ENCODE measurements around the gene ZBTB25.
"Not testable (repeated sequence)": the region's sequence is repeated elsewhere in the genome, so short reads cannot be mapped to it uniquely, and the experiment has no call there.

Gene ZBTB25, protein sequence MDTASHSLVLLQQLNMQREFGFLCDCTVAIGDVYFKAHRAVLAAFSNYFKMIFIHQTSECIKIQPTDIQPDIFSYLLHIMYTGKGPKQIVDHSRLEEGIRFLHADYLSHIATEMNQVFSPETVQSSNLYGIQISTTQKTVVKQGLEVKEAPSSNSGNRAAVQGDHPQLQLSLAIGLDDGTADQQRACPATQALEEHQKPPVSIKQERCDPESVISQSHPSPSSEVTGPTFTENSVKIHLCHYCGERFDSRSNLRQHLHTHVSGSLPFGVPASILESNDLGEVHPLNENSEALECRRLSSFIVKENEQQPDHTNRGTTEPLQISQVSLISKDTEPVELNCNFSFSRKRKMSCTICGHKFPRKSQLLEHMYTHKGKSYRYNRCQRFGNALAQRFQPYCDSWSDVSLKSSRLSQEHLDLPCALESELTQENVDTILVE

GRCh38 chr14:64503434-64504309, at the start of gene ZBTB25:
ZBTB25 (minus strand) TSS chr14:64503838; CDS start chr14:64490533, 13,305 bp downstream.
- peak; percentile 90 for DNase-seq (ENCODE audit: low spot score)

DNA sequence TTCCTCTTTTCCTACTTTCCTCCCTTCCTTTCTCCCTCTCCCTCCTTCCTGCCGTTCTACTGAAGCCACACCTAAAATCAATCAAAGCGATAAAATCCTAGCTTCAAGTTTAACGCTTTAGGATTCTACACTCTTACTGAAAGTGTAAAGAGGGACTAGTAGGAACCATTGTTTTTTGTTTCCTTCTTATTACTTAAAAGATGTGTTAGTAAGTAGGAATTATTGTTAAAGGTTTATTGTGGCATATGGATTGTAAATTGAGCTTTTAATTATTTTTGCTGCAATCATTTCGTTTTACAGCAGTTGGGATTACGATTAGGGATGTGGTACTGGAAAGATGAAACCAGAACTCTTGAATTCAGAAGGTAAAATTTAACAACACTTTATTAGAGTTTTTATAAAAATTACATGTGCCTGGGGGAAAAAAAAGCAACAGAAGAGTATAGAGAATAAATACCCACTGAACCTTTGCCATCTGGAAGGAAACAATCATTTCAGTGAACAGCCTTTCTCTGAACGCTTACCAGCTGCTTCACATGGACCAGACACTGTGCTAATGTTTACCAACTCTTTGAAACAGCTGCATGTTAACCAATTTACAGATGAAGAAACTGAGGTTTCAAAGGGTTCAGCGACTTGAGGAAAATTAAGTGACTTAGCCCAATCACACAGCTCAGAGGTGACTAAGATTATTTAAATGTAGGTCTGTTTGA, 47.1 kb upstream of the ZBTB25 start:
- peak; percentile 15 for DNase-seq (ENCODE audit: low spot score)

GRCh38 chr14:64549791-64550620, 46.4 kb upstream of the ZBTB25 start, which contains the start of gene PPP1R36:
PPP1R36 (plus strand) TSS chr14:64549961; CDS start chr14:64549998, 37 bp downstream.
- DNase-seq (ENCODE audit: low spot score) = peak; percentile 41

DNA sequence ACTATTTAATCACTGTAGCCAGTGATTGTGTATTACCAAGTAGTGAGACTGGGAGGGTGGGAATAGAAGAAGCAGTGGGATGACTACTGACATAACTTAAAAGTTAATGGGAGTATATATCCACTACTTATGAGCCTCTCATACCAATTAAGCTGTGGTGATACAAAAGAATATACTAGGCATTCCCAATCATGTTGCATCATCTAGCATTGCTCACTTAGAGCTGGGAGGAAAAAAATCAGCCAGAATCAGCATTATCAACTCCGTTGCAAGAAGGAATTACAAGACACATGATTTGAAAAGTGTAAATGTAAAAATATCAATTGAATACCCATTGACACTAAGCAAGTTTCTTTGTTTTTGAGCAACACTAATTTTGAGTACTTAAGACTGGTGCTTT, 45.4 kb upstream of the ZBTB25 start:
- DNase-seq (ENCODE audit: low spot score) = no peak

DNA sequence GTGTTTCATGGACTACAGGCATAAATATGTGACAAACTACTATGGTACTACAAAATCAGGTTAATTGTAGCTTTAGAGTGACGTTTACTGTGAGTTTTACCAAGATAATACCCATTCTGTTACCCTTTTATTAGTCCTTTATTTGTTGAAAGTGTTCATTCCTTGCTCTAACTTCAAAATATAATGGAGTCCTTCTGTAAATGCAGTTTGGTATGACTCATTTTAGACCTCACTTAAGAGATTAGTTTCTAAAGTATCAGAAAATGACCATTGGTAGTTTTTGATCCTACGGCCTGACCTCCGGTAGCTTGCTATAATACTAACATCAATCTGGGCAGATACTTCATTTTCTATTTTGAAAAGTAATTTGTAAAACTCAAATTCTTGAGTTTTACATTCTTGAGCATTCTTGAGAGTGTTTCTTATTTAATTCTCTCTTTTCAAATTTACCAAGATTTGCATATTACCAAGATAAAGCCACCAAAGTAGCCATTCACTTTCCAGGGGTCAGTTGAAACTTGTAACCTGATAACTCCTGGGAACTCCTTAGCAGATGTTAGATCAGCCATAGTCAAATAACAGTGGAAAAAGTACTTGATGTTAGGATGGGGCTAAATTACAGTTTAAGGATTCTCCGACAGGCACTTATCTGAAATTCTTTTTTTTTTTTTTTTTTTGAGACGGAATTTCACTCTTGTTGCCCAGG, 41.1 kb upstream of the ZBTB25 start:
- DNase-seq (ENCODE audit: low spot score) = no peak

- no peak for DNase-seq (ENCODE audit: low spot score)
Observed at GRCh38 chr14:64542836-64543201, 39.2 kb upstream of the ZBTB25 start.

GRCh38 chr14:64541972-64542835, 38.6 kb upstream of the ZBTB25 start:
- no peak for DNase-seq (ENCODE audit: low spot score)

DNA sequence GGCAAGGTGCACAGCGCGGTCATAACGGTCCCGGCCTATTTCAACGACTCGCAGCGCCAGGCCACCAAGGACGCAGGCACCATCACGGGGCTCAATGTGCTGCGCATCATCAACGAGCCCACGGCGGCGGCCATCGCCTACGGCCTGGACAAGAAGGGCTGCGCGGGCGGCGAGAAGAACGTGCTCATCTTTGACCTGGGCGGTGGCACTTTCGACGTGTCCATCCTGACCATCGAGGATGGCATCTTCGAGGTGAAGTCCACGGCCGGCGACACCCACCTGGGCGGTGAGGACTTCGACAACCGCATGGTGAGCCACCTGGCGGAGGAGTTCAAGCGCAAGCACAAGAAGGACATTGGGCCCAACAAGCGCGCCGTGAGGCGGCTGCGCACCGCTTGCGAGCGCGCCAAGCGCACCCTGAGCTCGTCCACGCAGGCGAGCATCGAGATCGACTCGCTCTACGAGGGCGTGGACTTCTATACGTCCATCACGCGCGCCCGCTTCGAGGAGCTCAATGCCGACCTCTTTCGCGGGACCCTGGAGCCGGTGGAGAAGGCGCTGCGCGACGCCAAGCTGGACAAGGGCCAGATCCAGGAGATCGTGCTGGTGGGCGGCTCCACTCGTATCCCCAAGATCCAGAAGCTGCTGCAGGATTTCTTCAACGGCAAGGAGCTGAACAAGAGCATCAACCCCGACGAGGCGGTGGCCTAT, 37.8 kb upstream of the ZBTB25 start:
- DNase-seq (ENCODE audit: low spot score) = no peak

DNA sequence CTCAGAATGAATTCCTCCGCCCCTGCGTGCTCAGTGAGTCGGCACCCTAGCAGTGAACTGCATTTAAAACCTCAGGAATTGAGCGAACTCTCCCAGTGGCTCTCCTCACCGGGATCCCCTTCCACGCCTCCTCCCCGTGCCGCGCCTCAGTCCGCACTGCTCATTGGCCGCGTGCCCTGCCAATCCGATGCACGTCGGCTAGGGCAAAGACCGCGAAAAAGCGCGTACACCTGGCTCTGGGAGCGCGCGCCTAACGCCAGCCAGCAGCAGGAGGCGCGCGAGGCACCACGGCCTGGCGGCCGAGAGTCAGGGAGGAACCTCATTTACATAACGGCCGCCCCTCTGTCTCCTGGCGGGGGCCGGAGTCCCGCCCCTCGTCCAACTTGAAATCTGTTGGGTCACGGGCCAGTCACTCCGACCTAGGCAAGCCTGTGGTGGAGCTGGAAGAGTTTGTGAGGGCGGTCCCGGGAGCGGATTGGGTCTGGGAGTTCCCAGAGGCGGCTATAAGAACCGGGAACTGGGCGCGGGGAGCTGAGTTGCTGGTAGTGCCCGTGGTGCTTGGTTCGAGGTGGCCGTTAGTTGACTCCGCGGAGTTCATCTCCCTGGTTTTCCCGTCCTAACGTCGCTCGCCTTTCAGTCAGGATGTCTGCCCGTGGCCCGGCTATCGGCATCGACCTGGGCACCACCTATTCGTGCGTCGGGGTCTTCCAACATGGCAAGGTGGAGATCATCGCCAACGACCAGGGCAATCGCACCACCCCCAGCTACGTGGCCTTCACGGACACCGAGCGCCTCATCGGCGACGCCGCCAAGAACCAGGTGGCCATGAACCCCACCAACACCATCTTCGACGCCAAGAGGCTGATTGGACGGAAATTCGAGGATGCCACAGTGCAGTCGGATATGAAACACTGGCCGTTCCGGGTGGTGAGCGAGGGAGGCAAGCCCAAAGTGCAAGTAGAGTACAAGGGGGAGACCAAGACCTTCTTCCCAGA, 36.9 kb upstream of the ZBTB25 start, which contains the start of gene HSPA2:
Gene HSPA2, plus strand, starts transcription at position 534 of the 995 bp plus-strand sequence. Its CDS starts 109 bp downstream, at position 643.
- DNase-seq (ENCODE audit: low spot score) = peak; percentile 95

GRCh38 chr14:64536488-64537245, 33.0 kb upstream of the ZBTB25 start:
- no peak for DNase-seq (ENCODE audit: low spot score)

DNA sequence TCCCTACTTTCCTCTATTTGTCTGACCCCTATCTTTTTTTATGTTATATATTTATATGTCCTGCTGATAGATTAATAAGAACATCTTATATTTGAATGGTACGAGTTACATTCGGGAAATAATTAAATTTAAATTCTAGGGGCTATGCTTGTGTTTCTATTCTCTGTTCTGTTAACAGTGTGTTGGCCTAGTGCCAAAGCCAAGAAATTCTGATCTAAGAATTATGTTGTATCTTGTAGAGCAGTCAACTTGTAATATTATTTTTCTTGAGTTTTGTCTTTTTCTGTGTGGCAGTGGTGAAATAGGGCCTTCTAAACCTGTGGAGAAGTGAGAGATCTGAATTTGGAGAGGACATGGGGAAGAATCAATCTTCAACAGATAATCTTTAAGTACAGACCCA, 27.9 kb upstream of the ZBTB25 start:
- no peak for DNase-seq (ENCODE audit: low spot score)

DNA sequence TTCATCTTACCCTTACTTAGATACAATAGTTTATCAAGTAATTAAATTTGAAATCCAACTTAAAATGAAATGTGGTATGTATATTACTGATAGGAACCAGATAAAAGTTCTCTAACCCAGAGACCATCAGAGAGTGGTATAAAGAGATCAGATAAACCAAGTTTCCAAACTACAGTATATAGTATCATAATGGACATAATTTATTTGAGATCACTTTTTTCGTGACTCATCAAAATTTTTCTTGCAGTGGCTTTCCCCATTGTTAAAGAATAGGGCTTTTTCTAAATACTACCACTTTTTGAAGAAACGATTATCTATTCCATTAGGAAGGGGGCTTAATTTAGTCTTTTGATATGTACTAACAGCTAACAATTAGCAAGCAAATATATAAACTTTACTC, 21.7 kb upstream of the ZBTB25 start:
- no peak for DNase-seq (ENCODE audit: low spot score)

DNA sequence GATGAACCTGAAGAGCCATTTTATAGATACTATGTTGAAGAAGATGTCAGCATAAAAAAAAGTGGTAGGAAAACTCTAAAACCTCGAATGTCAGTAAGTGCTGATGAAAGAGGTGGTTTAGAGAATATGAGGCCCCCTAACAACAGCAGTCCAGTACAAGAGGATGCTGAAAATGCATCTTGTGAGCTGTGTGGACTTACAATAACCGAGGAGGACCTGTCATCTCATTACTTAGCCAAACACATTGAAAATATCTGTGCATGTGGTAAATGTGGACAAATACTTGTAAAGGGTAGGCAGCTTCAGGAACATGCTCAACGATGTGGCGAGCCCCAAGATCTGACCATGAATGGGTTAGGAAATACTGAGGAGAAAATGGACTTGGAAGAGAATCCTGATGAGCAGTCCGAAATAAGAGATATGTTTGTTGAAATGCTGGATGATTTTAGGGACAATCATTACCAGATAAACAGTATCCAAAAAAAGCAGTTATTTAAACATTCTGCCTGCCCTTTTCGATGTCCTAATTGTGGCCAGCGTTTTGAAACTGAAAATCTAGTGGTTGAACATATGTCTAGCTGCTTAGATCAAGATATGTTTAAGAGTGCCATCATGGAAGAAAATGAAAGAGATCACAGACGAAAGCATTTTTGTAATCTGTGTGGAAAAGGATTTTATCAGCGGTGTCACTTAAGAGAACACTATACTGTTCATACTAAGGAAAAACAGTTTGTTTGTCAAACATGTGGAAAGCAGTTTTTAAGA, 19.1 kb upstream of the ZBTB25 start:
- no peak for DNase-seq (ENCODE audit: low spot score)

DNA sequence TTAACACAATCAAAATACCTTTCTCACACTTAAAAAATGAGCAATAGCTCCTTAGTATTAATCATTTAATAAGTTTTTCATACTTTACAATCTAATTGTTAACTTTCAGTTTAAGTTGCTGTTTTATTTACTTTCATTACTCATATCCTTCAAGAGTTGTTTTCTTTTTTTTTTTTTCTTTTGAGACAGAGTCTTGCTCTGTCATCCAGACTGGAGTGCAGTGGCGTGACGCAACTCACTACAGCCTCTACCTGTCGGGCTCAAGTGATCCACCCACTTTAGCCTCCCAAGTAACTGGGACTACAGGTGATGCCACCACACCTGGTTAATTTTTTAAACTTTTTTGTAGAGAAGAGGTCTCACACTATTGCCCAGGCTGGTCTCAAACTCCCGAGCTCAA, 17.1 kb upstream of the ZBTB25 start:
- no peak for DNase-seq (ENCODE audit: low spot score)

DNA sequence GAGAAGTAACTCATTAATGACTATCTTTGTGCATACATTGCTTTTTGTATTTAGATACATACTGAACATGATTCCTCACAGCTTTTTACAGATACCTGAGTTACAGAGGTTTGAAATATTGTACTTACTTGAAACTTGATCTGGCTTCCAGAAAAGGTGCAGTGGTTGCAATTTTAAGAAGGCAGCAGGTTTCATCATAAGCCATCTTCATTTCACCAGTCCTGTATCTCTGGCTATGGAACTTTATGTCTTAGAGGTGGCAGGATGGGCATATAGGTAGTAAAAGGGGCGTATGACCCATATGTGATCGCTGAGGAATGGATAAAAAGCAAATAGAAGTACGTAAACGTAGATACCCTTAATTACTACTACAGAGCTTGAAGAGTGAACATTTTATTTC, 14.6 kb upstream of the ZBTB25 start:
- no peak for DNase-seq (ENCODE audit: low spot score)

GRCh38 chr14:64517667-64518066, 14.0 kb upstream of the ZBTB25 start:
- not testable (repeated sequence) for DNase-seq (ENCODE audit: low spot score)
